ENCODE data around the gene PCSK2. TPM values are rescaled to one million over a fixed set of nuclear protein-coding genes. Genes with fewer than 3 reads are reported as not detected.

PCSK2 gene
- total RNA-seq, 4 donors from 2014 or later = 2.0 to 12.5 (median 7.2) TPM

- Histone ChIP-seq H3K27ac (replicated peaks in 1 of 4) (no peak overlapping the region), H3K9me3 (no peaks in the 10 kb centered on the region), H3K4me3 (no peak overlapping the region), H3K4me1 (no peaks in the 10 kb centered on the region), H3K27me3 (no peaks in the 10 kb centered on the region), H3K36me3 (no peaks in the 10 kb centered on the region)
- WGBS = 64% methylated on average over 5 of the region's 5 CpGs
- DNase-seq (ENCODE audit: extremely low spot score) = no peak
- intact Hi-C loops (cut with DNase I) = loop anchor here (5.0 kb wide), 1 partner anchor 99 kb away; no protein-coding TSS in a partner anchor
- TF ChIP-seq EP300 (IDR thresholded peaks at IDR 0.05) (no peak), POLR2AphosphoS5 (IDR thresholded peaks at IDR 0.05) (no peak), POLR2A (IDR thresholded peaks at IDR 0.05; ENCODE audit: low read depth) (no peak)
- TF ChIP-seq, protein P1, sequence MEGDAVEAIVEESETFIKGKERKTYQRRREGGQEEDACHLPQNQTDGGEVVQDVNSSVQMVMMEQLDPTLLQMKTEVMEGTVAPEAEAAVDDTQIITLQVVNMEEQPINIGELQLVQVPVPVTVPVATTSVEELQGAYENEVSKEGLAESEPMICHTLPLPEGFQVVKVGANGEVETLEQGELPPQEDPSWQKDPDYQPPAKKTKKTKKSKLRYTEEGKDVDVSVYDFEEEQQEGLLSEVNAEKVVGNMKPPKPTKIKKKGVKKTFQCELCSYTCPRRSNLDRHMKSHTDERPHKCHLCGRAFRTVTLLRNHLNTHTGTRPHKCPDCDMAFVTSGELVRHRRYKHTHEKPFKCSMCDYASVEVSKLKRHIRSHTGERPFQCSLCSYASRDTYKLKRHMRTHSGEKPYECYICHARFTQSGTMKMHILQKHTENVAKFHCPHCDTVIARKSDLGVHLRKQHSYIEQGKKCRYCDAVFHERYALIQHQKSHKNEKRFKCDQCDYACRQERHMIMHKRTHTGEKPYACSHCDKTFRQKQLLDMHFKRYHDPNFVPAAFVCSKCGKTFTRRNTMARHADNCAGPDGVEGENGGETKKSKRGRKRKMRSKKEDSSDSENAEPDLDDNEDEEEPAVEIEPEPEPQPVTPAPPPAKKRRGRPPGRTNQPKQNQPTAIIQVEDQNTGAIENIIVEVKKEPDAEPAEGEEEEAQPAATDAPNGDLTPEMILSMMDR (IDR thresholded peaks at IDR 0.05) = no peak
Observed at GRCh38 chr20:17523326-17523725, 296.5 kb downstream of the PCSK2 start.

DNA sequence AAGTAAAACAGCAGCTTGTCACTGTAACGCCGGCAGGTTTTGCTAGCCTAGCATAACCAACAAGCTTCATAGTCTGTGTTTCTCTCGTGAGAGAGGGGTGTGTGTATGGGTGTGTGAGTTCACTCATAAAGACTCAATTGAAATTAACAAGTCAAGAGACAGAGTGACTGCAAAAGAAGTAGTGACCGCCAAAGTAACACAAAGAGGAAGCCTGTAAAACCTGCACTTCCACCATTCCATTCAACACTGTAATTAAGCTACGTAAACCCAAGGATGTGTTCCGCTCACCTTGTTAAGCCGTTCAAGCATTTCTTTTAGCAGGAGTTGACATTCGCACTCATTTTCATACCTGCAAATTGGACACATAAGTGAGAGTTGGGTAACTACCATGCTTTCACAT, 297.7 kb downstream of the PCSK2 start:
- Histone ChIP-seq H3K4me1 (no peaks in the 10 kb centered on the region), H3K27ac (replicated peaks in 1 of 4) (no peak overlapping the region), H3K4me3 (no peak overlapping the region), H3K27me3 (no peaks in the 10 kb centered on the region), H3K36me3 (no peaks in the 10 kb centered on the region), H3K9me3 (no peaks in the 10 kb centered on the region)
- no peak for TF ChIP-seq EP300 (IDR thresholded peaks at IDR 0.05)
- TF ChIP-seq, protein P1 (IDR thresholded peaks at IDR 0.05) = no peak
- no peak for TF ChIP-seq POLR2AphosphoS5 (IDR thresholded peaks at IDR 0.05)
- no peak for TF ChIP-seq POLR2A (IDR thresholded peaks at IDR 0.05; ENCODE audit: low read depth)
- WGBS = 87% methylated on average over 8 of the region's 8 CpGs
- intact Hi-C loops (cut with DNase I) = loop anchor here (5.0 kb wide), 1 partner anchor 98 kb away; no protein-coding TSS in a partner anchor
- no peak for DNase-seq (ENCODE audit: extremely low spot score)

DNA sequence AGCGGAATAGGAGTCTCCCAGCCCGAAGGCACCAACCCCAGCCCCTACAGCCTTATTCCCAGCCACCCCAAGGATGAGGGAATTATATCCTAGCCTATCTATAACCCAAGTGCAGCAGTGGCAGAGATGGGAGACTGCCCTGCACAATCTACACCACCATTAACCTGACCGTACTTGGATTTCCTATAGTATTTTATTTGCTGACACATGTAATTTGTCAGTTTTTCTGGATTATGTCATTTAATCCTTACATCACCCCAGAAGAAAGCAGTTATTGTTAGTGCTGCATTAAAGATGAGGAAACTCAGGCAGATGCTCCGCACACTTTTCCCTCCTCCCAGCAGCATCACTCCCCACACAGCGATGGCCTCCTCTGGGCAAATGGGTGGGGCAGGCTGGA, 298.3 kb downstream of the PCSK2 start:
- Histone ChIP-seq H3K36me3 (no peaks in the 10 kb centered on the region), H3K4me3 (no peak overlapping the region), H3K27me3 (no peaks in the 10 kb centered on the region), H3K4me1 (peaks cover 0 to 2% (median under 1%) of the 10 kb centered on the region in 4 donors), H3K27ac (replicated peaks in 1 of 4) (no peak overlapping the region), H3K9me3 (no peaks in the 10 kb centered on the region)
- WGBS = 89% methylated on average over 5 of the region's 5 CpGs
- no peak for DNase-seq (ENCODE audit: extremely low spot score)
- intact Hi-C loops (cut with DNase I) = no loop called here
- TF ChIP-seq POLR2A (IDR thresholded peaks at IDR 0.05; ENCODE audit: low read depth) (no peak), POLR2AphosphoS5 (IDR thresholded peaks at IDR 0.05) (no peak), EP300 (IDR thresholded peaks at IDR 0.05) (no peak)
- TF ChIP-seq, protein P1 (IDR thresholded peaks at IDR 0.05) = no peak

- no peak overlapping the region for H3K27ac ChIP-seq (replicated peaks in 1 of 4)
- TF ChIP-seq EP300 (IDR thresholded peaks at IDR 0.05) (no peak), POLR2AphosphoS5 (IDR thresholded peaks at IDR 0.05) (no peak), POLR2A (IDR thresholded peaks at IDR 0.05; ENCODE audit: low read depth) (no peak)
- TF ChIP-seq, protein P1 (IDR thresholded peaks at IDR 0.05) = no peak
- DNase-seq (ENCODE audit: extremely low spot score) = no peak
- H3K4me3 ChIP-seq = no peak overlapping the region
- no peaks in the 10 kb centered on the region for H3K9me3 ChIP-seq
- no peaks in the 10 kb centered on the region for H3K27me3 ChIP-seq
- no peaks in the 10 kb centered on the region for H3K36me3 ChIP-seq
- intact Hi-C loops (cut with DNase I) = no loop called here
- peaks cover 0 to 7% (median 5%) of the 10 kb centered on the region in 4 donors for H3K4me1 ChIP-seq
Observed at GRCh38 chr20:17525650-17526049, 298.8 kb downstream of the PCSK2 start.

- Histone ChIP-seq H3K4me3 (no peak overlapping the region), H3K27me3 (no peaks in the 10 kb centered on the region), H3K27ac (replicated peaks in 1 of 4) (no peak overlapping the region), H3K9me3 (peaks cover 0 to 5% (median 0%) of the 10 kb centered on the region in 4 donors), H3K36me3 (no peaks in the 10 kb centered on the region), H3K4me1 (peaks cover 0 to 28% (median 21%) of the 10 kb centered on the region in 4 donors)
- no peak for DNase-seq (ENCODE audit: extremely low spot score)
- no peak for TF ChIP-seq POLR2AphosphoS5 (IDR thresholded peaks at IDR 0.05)
- intact Hi-C loops (cut with DNase I) = no loop called here
Observed at GRCh38 chr20:17529586-17529985, 302.7 kb downstream of the PCSK2 start.

All from esophagus muscularis mucosa (tissue), 4 donors.